Activated CD4-positive, alpha-beta T cell treated with anti-CD3 and anti-CD28 coated beads, Interleukin-2, amount 50 U/mL, for 24 hours (primary cell): ENCODE results near the gene MED27.
"Not testable (repeated sequence)": the region's sequence is repeated elsewhere in the genome, so short reads cannot be mapped to it uniquely, and the experiment has no call there.

Source experiments
- DNase-seq, 2 donors: peaks; one replicate each; pipeline ENCODE4 v3.0.0-alpha.2; 2020; ENCODE audit warnings: low read depth in 1 of 2, low spot score in 1 of 2

The MED27 gene

GRCh38 chr9:131927091-131927490 is 152.6 kb downstream of the MED27 start:
- no peak for DNase-seq

- no peak for DNase-seq
Measured at GRCh38 chr9:131926360-131926922, 153.2 kb downstream of the MED27 start.

- DNase-seq = no peak
Measured at GRCh38 chr9:131925677-131926177, 153.9 kb downstream of the MED27 start.

- DNase-seq = no peak
Measured at GRCh38 chr9:131923766-131924165, 155.9 kb downstream of the MED27 start.

GRCh38 chr9:131923132-131923671 is 156.5 kb downstream of the MED27 start:
- DNase-seq = no peak

- not testable (repeated sequence) for DNase-seq
Measured at GRCh38 chr9:131921635-131922034, 158.0 kb downstream of the MED27 start.

- no peak for DNase-seq
Measured at GRCh38 chr9:131919216-131919615, 160.5 kb downstream of the MED27 start.

- no peak for DNase-seq
Measured at GRCh38 chr9:131918481-131918880, 161.2 kb downstream of the MED27 start.

GRCh38 chr9:131917009-131917408 is 162.7 kb downstream of the MED27 start:
- no peak for DNase-seq

GRCh38 chr9:131915181-131915580 is 164.5 kb downstream of the MED27 start:
- DNase-seq = no peak

- DNase-seq = no peak
Measured at GRCh38 chr9:131912671-131913070, 167.0 kb downstream of the MED27 start.

- no peak for DNase-seq
Measured at GRCh38 chr9:131912069-131912468, 167.6 kb downstream of the MED27 start.

- no peak for DNase-seq
Measured at GRCh38 chr9:131910572-131910971, 169.1 kb downstream of the MED27 start.

- DNase-seq = no peak
Measured at GRCh38 chr9:131905144-131905543, 174.5 kb downstream of the MED27 start.

- no peak for DNase-seq
Measured at GRCh38 chr9:131899296-131900228, 180.1 kb downstream of the MED27 start.

- no peak for DNase-seq
Measured at GRCh38 chr9:131892902-131893500, 186.7 kb downstream of the MED27 start.

- DNase-seq = no peak
Measured at GRCh38 chr9:131892162-131892707, 187.4 kb downstream of the MED27 start.

GRCh38 chr9:131891598-131891997 is 188.1 kb downstream of the MED27 start:
- DNase-seq = no peak

GRCh38 chr9:131889437-131890251 is 190.0 kb downstream of the MED27 start:
- no peak for DNase-seq

- DNase-seq = no peak
Measured at GRCh38 chr9:131888923-131889322, 190.7 kb downstream of the MED27 start.

- no peak for DNase-seq
Measured at GRCh38 chr9:131887680-131888079, 192.0 kb downstream of the MED27 start.
